ENCODE measurements around the gene SOD3.

The SOD3 gene

GRCh38 chr4:24794916-24795665, at the start of gene SOD3:
Gene SOD3, plus strand, starts transcription at chr4:24795573. Its CDS starts 3,949 bp downstream, at chr4:24799522.
- no peak for DNase-seq

- no peak for DNase-seq
These were observed 48.0 kb upstream of the SOD3 start for GRCh38 chr4:24747234-24747975.

- no peak for DNase-seq
These were observed 47.4 kb upstream of the SOD3 start for GRCh38 chr4:24748023-24748422.

GRCh38 chr4:24748758-24749350, 46.5 kb upstream of the SOD3 start:
- no peak for DNase-seq

- DNase-seq = no peak
These were observed 45.3 kb upstream of the SOD3 start for GRCh38 chr4:24750106-24750505.

GRCh38 chr4:24751926-24752539, 43.3 kb upstream of the SOD3 start:
- no peak for DNase-seq

GRCh38 chr4:24753519-24753918, 41.9 kb upstream of the SOD3 start:
- DNase-seq = no peak

GRCh38 chr4:24754571-24754970, 40.8 kb upstream of the SOD3 start:
- no peak for DNase-seq

- DNase-seq = no peak
These were observed 31.6 kb upstream of the SOD3 start for GRCh38 chr4:24763631-24764297.

- no peak for DNase-seq
These were observed 31.0 kb upstream of the SOD3 start for GRCh38 chr4:24764345-24764744.

- DNase-seq = no peak
These were observed 29.9 kb upstream of the SOD3 start for GRCh38 chr4:24765376-24765988.

- no peak for DNase-seq
These were observed 27.4 kb upstream of the SOD3 start for GRCh38 chr4:24768006-24768405.

GRCh38 chr4:24768604-24769003, 26.8 kb upstream of the SOD3 start:
- no peak for DNase-seq

GRCh38 chr4:24769571-24769970, 25.8 kb upstream of the SOD3 start:
- no peak for DNase-seq

GRCh38 chr4:24770032-24770584, 25.3 kb upstream of the SOD3 start:
- DNase-seq = no peak

- no peak for DNase-seq
These were observed 24.7 kb upstream of the SOD3 start for GRCh38 chr4:24770667-24771066.

- no peak for DNase-seq
These were observed 24.1 kb upstream of the SOD3 start for GRCh38 chr4:24771241-24771640.

- no peak for DNase-seq
These were observed 23.2 kb upstream of the SOD3 start for GRCh38 chr4:24772061-24772705.

- no peak for DNase-seq
These were observed 22.4 kb upstream of the SOD3 start for GRCh38 chr4:24772952-24773351.

GRCh38 chr4:24774452-24774851, 20.9 kb upstream of the SOD3 start:
- no peak for DNase-seq

- no peak for DNase-seq
These were observed 20.3 kb upstream of the SOD3 start for GRCh38 chr4:24775032-24775605.

Data from NCI-H1417 treated with DMSO at 0.1 percent for 48 hours (cell line).